ENCODE measurements around the gene SLC43A3. TPM values are rescaled to one million over a fixed set of nuclear protein-coding genes. Genes with fewer than 3 reads are reported as not detected.

SLC43A3 gene
- total and polyA plus RNA-seq, 9 donors = 17.0 to 69.3 (median 36.3) TPM

DNA sequence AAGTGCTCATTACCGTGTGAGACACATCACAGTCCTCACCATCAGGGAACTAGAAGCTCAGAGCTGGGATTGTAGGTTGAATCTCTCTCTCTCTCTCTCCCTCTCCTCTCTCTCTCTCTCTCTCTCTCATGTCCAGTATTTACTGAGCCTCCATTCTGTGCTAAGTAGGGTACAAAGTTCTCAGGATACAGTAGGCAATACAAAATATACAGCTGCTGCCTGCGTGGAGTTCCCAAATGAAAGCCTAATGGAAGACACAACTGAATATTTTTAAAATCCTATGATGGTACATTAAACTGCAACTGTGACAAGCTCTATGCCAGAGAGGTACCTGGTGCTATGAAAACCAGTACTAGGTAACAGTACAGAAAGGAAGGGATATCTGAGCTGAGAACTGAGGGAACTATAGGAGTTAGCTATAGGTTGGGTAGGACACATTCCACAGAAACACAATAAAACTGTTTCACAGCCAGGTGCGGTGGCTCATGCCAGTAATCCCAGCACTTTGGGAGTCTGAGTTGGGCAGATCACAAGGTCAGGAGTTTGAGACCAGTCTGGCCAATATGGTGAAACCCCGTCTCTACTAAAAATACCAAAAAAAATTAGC is 26.8 kb downstream of the SLC43A3 start:
- no peak overlapping the region for H3K4me3 ChIP-seq
- intact Hi-C loops (cut with DNase I) = no loop called here
- H3K9me3 ChIP-seq = no peaks in the 10 kb centered on the region
- no peaks in the 10 kb centered on the region for H3K27me3 ChIP-seq
- no peaks in the 10 kb centered on the region for H3K4me1 ChIP-seq (ENCODE audit: insufficient read depth)
- DNase-seq = no peak
- no peak overlapping the region for H3K27ac ChIP-seq
- no peak for TF ChIP-seq EP300 (IDR thresholded peaks at IDR 0.05)
- no peak for TF ChIP-seq POLR2A (IDR thresholded peaks at IDR 0.05)
- TF ChIP-seq, protein P1, sequence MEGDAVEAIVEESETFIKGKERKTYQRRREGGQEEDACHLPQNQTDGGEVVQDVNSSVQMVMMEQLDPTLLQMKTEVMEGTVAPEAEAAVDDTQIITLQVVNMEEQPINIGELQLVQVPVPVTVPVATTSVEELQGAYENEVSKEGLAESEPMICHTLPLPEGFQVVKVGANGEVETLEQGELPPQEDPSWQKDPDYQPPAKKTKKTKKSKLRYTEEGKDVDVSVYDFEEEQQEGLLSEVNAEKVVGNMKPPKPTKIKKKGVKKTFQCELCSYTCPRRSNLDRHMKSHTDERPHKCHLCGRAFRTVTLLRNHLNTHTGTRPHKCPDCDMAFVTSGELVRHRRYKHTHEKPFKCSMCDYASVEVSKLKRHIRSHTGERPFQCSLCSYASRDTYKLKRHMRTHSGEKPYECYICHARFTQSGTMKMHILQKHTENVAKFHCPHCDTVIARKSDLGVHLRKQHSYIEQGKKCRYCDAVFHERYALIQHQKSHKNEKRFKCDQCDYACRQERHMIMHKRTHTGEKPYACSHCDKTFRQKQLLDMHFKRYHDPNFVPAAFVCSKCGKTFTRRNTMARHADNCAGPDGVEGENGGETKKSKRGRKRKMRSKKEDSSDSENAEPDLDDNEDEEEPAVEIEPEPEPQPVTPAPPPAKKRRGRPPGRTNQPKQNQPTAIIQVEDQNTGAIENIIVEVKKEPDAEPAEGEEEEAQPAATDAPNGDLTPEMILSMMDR (IDR thresholded peaks at IDR 0.05) = no peak
- no peaks in the 10 kb centered on the region for H3K36me3 ChIP-seq
- 77 to 82% (median 79%) methylated on average over 4 of the region's 4 CpGs for WGBS, 3 donors

DNA sequence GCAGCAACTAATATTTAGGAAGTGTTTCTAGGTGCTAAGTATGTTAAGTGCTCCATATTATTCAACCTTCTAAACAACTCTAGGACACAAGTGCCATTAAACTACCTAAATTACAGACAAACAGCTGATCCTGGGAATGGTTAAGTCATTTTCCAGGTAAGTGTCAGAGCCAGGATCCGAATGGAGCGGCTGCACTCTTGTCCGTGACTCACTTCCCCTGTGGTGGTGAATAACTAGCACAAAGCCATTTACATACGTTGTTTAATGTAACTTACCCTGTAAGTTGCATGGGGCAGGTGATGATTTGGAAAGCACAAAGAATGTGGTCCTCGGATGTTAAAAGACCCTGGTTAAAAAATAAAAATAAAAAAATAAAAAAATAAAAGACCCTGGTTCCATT is 27.7 kb downstream of the SLC43A3 start:
- no peaks in the 10 kb centered on the region for H3K27me3 ChIP-seq
- DNase-seq = no peak
- 71 to 77% (median 76%) methylated on average over 5 of the region's 5 CpGs for WGBS, 3 donors
- TF ChIP-seq EP300 (IDR thresholded peaks at IDR 0.05) (no peak), POLR2A (IDR thresholded peaks at IDR 0.05) (no peak)
- TF ChIP-seq, protein P1 (IDR thresholded peaks at IDR 0.05) = no peak
- H3K27ac ChIP-seq = no peak overlapping the region
- H3K36me3 ChIP-seq = no peaks in the 10 kb centered on the region
- H3K4me1 ChIP-seq (ENCODE audit: insufficient read depth) = no peaks in the 10 kb centered on the region
- intact Hi-C loops (cut with DNase I) = no loop called here
- no peak overlapping the region for H3K4me3 ChIP-seq
- no peaks in the 10 kb centered on the region for H3K9me3 ChIP-seq

DNA sequence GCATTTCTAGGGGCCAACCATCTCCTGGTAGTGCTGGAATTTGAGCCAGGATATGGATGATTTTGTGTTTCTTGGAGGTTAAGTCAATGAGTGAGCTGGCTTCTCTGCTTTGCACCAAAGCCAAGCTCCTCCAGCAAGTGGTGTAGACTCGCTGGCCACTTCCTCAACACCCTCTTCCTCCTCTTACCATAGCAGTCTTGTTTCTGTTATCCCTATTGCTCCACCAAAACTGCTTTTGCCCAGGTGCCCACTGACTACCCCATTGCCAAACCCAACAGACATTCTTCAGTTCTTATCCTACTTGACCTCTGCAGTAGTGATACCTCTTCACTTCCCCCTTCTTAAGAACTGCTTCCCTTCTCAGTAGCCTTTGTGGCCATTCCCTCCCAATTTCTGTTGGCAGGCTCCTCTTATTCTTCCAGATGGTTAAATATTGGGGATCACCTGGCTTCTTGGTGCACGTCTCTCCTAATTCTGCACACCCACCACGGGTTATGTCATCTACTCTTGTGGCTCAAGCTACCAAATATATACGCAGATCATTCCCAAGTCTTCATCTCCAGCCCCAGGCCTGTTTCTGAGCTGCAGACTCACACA is 29.4 kb downstream of the SLC43A3 start:
- Histone ChIP-seq H3K36me3 (no peaks in the 10 kb centered on the region), H3K27me3 (no peaks in the 10 kb centered on the region), H3K27ac (no peak overlapping the region), H3K4me1 (ENCODE audit: insufficient read depth) (no peaks in the 10 kb centered on the region), H3K4me3 (no peak overlapping the region), H3K9me3 (no peaks in the 10 kb centered on the region)
- no peak for DNase-seq
- WGBS, 3 donors = 74 to 89% (median 76%) methylated on average over 4 of the region's 4 CpGs
- intact Hi-C loops (cut with DNase I) = no loop called here
- TF ChIP-seq EP300 (IDR thresholded peaks at IDR 0.05) = no peak
- no peak for TF ChIP-seq POLR2A (IDR thresholded peaks at IDR 0.05)
- TF ChIP-seq, protein P1 (IDR thresholded peaks at IDR 0.05) = no peak

DNA sequence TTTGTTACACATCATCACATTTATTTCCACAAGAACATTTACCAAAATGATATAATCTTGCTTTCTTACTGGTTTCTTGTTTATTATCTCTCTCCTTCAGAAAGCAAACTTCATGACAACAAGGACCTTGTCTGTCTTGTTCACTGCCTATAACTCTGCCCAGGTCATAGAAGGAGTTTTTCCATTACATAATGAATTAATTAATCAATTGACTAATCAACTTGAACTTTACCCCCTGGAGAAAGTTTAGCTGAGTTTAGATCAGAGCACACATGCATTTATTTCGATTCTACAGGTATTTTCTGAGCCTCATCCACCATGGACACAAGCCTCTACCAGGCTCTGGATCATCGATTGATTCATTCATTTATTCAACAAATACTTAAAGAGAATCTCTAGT is 30.2 kb downstream of the SLC43A3 start:
- TF ChIP-seq EP300 (IDR thresholded peaks at IDR 0.05) (no peak), POLR2A (IDR thresholded peaks at IDR 0.05) (no peak)
- TF ChIP-seq, protein P1 (IDR thresholded peaks at IDR 0.05) = no peak
- intact Hi-C loops (cut with DNase I) = no loop called here
- Histone ChIP-seq H3K4me3 (no peak overlapping the region), H3K9me3 (no peaks in the 10 kb centered on the region), H3K27me3 (no peaks in the 10 kb centered on the region), H3K36me3 (no peaks in the 10 kb centered on the region), H3K27ac (no peak overlapping the region), H3K4me1 (ENCODE audit: insufficient read depth) (no peaks in the 10 kb centered on the region)
- DNase-seq = no peak
- 63 to 69% (median 69%) methylated on average over 2 of the region's 2 CpGs for WGBS, 3 donors

Data from ovary (tissue), 9 donors.